Retinal pigment epithelial cell (primary cell): ENCODE results near the gene PNPLA2.

ENCODE experiments used
- DNase-seq: peaks from one replicate; pipeline ENCODE4 v3.0.0-alpha.2; 2010; ENCODE audit warnings: low read depth
- H3K4me3 ChIP-seq: 2 replicates; pipeline ENCODE4 v1.5.1; 2011; ENCODE audit warnings: mild to moderate bottlenecking, low read length, control low read depth, moderate library complexity
- CTCF ChIP-seq: conservative IDR thresholded peaks from 2 replicates; pipeline ENCODE4 v1.5.1; 2011; ENCODE audit warnings: low read depth, low read length, control low read depth, inconsistent platforms

The PNPLA2 gene

GRCh38 chr11:870127-870413, 51.4 kb downstream of the PNPLA2 start:
- H3K4me3 ChIP-seq = no peak overlapping the region
- TF ChIP-seq CTCF = peak; percentile 38
- no peak for DNase-seq

- DNase-seq = no peak
- no peak overlapping the region for H3K4me3 ChIP-seq
- no peak for TF ChIP-seq CTCF
Observed at GRCh38 chr11:870418-870817, 51.7 kb downstream of the PNPLA2 start.

- TF ChIP-seq CTCF = no peak
Observed at GRCh38 chr11:871472-871871, 52.8 kb downstream of the PNPLA2 start.

GRCh38 chr11:872799-873198, 54.1 kb downstream of the PNPLA2 start:
- no peak overlapping the region for H3K4me3 ChIP-seq
- TF ChIP-seq CTCF = no peak
- DNase-seq = no peak

More at GRCh38 chr11:871472-871871, 52.8 kb downstream of the PNPLA2 start:
- no peak overlapping the region for H3K4me3 ChIP-seq
- no peak for DNase-seq

GRCh38 chr11:873706-874105, 55.0 kb downstream of the PNPLA2 start:
- no peak overlapping the region for H3K4me3 ChIP-seq
- DNase-seq = no peak
- TF ChIP-seq CTCF = no peak
